Liver (tissue), 9 donors: Measurements from ENCODE around the gene UBE2E2. TPM values are rescaled to one million over a fixed set of nuclear protein-coding genes. Genes with fewer than 3 reads are reported as not detected.

Source experiments
- DNase-seq: peaks from one replicate; pipeline ENCODE4 v3.0.0-alpha.2; 2017; ENCODE audit warnings: low spot score
- H3K27ac ChIP-seq, 2 donors: one replicate each; pipeline ENCODE4 v1.7.0; 2013; ENCODE audit warnings: inconsistent platforms in 2 of 2, low read length in 2 of 2, control low read depth in 1 of 2, low read depth in 1 of 2, mild to moderate bottlenecking in 1 of 2
- H3K27me3 ChIP-seq, 4 donors: one replicate each; pipeline versions ENCODE4 v1.6.1 to v1.7.0; 2013; ENCODE audit warnings: low read length in 3 of 4, inconsistent platforms in 1 of 4, mild to moderate bottlenecking in 1 of 4, moderate library complexity in 1 of 4; ENCODE audit not compliant: control insufficient read depth in 4 of 4, insufficient read depth in 4 of 4
- H3K36me3 ChIP-seq, 4 donors: one replicate each; pipeline versions ENCODE4 v1.6.1 to v1.7.0; 2013; ENCODE audit warnings: low read length in 3 of 4, mild to moderate bottlenecking in 3 of 4, low read depth in 1 of 4, moderate library complexity in 1 of 4; ENCODE audit not compliant: control insufficient read depth in 4 of 4, insufficient read depth in 3 of 4
- H3K4me1 ChIP-seq, 4 donors: one replicate each; pipeline versions ENCODE4 v1.6.1 to v1.7.0; 2013; ENCODE audit warnings: low read length in 3 of 4, mild to moderate bottlenecking in 3 of 4, moderate library complexity in 1 of 4; ENCODE audit not compliant: control insufficient read depth in 4 of 4, insufficient read depth in 4 of 4
- H3K4me3 ChIP-seq, 3 donors: one replicate each; pipeline versions ENCODE4 v1.6.1 to v1.7.0; 2013; ENCODE audit warnings: low read length in 3 of 3, control low read depth in 1 of 3, low read depth in 1 of 3, mild to moderate bottlenecking in 1 of 3
- H3K9ac ChIP-seq, 2 donors: one replicate each; pipeline ENCODE4 v1.7.0; 2013; ENCODE audit warnings: low read length in 2 of 2, mild to moderate bottlenecking in 2 of 2, moderate library complexity in 2 of 2, control low read depth in 1 of 2, low read depth in 1 of 2
- H3K9me3 ChIP-seq, 4 donors: one replicate each; pipeline versions ENCODE4 v1.6.1 to v1.7.0; 2013; ENCODE audit warnings: low read length in 3 of 4; ENCODE audit not compliant: control insufficient read depth in 4 of 4
- CTCF ChIP-seq: fragments of 150-350 bp; IDR thresholded peaks from 2 replicates; pipeline ENCODE4 v1.5.1; 2017; ENCODE audit warnings: improper control_type of control experiment, low read depth, low read length; ENCODE audit not compliant: missing input control
- EGR1 ChIP-seq, 2 donors: IDR thresholded peaks; 2 replicates each; pipeline ENCODE4 v1.6.1; 2016 to 2018; ENCODE audit warnings: antibody characterized with exemption in 2 of 2, low read depth in 2 of 2
- FOXA1 ChIP-seq: IDR thresholded peaks from 2 replicates; pipeline ENCODE4 v1.6.1; 2016; ENCODE audit warnings: antibody characterized with exemption
- FOXA2 ChIP-seq: IDR thresholded peaks from 2 replicates; pipeline ENCODE4 v1.6.1; 2016; ENCODE audit warnings: antibody characterized with exemption
- GABPA ChIP-seq, 2 donors: IDR thresholded peaks in 1 of 2; conservative IDR thresholded peaks in 1 of 2; 2 replicates each; pipeline ENCODE4 v1.6.1; 2016; ENCODE audit warnings: antibody characterized with exemption in 2 of 2, mild to moderate bottlenecking in 1 of 2, moderate library complexity in 1 of 2
- HNF4A ChIP-seq, 2 donors: conservative IDR thresholded peaks; 2 replicates each; pipeline ENCODE4 v1.6.1; 2016; ENCODE audit warnings: antibody characterized with exemption in 2 of 2, mild to moderate bottlenecking in 2 of 2
- HNF4G ChIP-seq: IDR thresholded peaks from 2 replicates; pipeline ENCODE4 v1.6.1; 2016; ENCODE audit warnings: antibody characterized with exemption
- JUND ChIP-seq, 2 donors: IDR thresholded peaks; 2 replicates each; pipeline ENCODE4 v1.6.1; 2016; ENCODE audit warnings: antibody characterized with exemption in 2 of 2
- MAX ChIP-seq: IDR thresholded peaks from 2 replicates; pipeline ENCODE4 v1.6.1; 2016; ENCODE audit warnings: antibody characterized with exemption
- NR2F2 ChIP-seq: IDR thresholded peaks from 2 replicates; pipeline ENCODE4 v1.6.1; 2016; ENCODE audit warnings: antibody characterized with exemption
- RAD21 ChIP-seq, 2 donors: IDR thresholded peaks; 2 replicates each; pipeline ENCODE4 v1.6.1; 2016; ENCODE audit warnings: antibody characterized with exemption in 2 of 2, mild to moderate bottlenecking in 2 of 2
- REST ChIP-seq: IDR thresholded peaks from 2 replicates; pipeline ENCODE4 v1.6.1; 2016; ENCODE audit warnings: antibody characterized with exemption, mild to moderate bottlenecking
- RXRA ChIP-seq, 2 donors: IDR thresholded peaks; 2 replicates each; pipeline ENCODE4 v1.6.1; 2017 to 2018; ENCODE audit warnings: antibody characterized with exemption in 2 of 2, mild to moderate bottlenecking in 1 of 2
- SP1 ChIP-seq: IDR thresholded peaks from 2 replicates; pipeline ENCODE4 v1.6.1; 2018; ENCODE audit warnings: antibody characterized with exemption, mild to moderate bottlenecking
- TAF1 ChIP-seq: conservative IDR thresholded peaks from 2 replicates; pipeline ENCODE4 v1.6.1; 2016; ENCODE audit warnings: antibody characterized with exemption, mild to moderate bottlenecking
- YY1 ChIP-seq: IDR thresholded peaks from 2 replicates; pipeline ENCODE4 v1.6.1; 2016; ENCODE audit warnings: antibody characterized with exemption, mild to moderate bottlenecking
- ZBTB33 ChIP-seq: IDR thresholded peaks from 2 replicates; pipeline ENCODE4 v1.6.1; 2016; ENCODE audit warnings: antibody characterized with exemption
- WGBS: extraction: QIAGEN DNeasy Blood & Tissue Kit; methylation state at CpG from one replicate; pipeline ENCODE4 v1.1.7; 2013; 5-methylcytosine and 5-hydroxymethylcytosine counted together
- polyA plus RNA-seq, 2 donors: library from polyadenylated mRNA; stranded (reverse) in 1 of 2; unstranded in 1 of 2; fragments of 200-250 nt in 1 of 2; fragments of >200 nt in 1 of 2; fragmentation: Nextera tagmentation in 1 of 2; extraction: Ambion mirVana in 1 of 2; gene quantifications; one replicate each; pipeline versions ENCODE4 v1.2.1 to v1.2.3, GENCODE V29; 2013 to 2015
- total RNA-seq, 2 donors: library from RNA; depleted of rRNA; stranded (reverse); fragments of >200 nt; gene quantifications; one replicate each; pipeline ENCODE4 v1.2.3, GENCODE V29; 2014
- TF ChIP-seq, protein P1 (sequence below): IDR thresholded peaks from 2 replicates; pipeline ENCODE4 v1.6.1; 2016; ENCODE audit warnings: antibody characterized with exemption
- donor health status: healthy.
- donor health status: healthy.
- donor health status: healthy.
- donor health status: healthy.
- donor health status: healthy.

The UBE2E2 gene
- total and polyA plus RNA-seq, 4 donors: 9.0 to 27.8 (median 16.8) TPM

- TF ChIP-seq, protein P1, sequence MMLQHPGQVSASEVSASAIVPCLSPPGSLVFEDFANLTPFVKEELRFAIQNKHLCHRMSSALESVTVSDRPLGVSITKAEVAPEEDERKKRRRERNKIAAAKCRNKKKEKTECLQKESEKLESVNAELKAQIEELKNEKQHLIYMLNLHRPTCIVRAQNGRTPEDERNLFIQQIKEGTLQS: no peak
- TF ChIP-seq EGR1 (IDR thresholded peaks at IDR 0.05; ENCODE audit: low read depth in 2 of 2) (no peak), ZBTB33 (no peak), RAD21 (IDR thresholded peaks at IDR 0.05) (no peak), RXRA (IDR thresholded peaks at IDR 0.05) (no peak), SP1 (no peak), FOXA2 (no peak), MAX (no peak), CTCF (no peak), HNF4A (conservative IDR thresholded peaks at IDR 0.05) (no peak), TAF1 (no peak), FOXA1 (no peak), HNF4G (no peak), YY1 (no peak), NR2F2 (no peak), REST (no peak), JUND (IDR thresholded peaks at IDR 0.05) (no peak), GABPA (IDR thresholded peaks at IDR 0.05 in 1 of 2, conservative IDR thresholded peaks at IDR 0.05 in 1 of 2) (no peak)
- H3K4me3 ChIP-seq: no peak overlapping the region
- WGBS: 90% methylated on average over 1 of the region's 1 CpG
These were observed 59.6 kb downstream of the UBE2E2 start for GRCh38 chr3:23262766-23263165.

More at GRCh38 chr3:23262766-23263165, 59.6 kb downstream of the UBE2E2 start:
- H3K36me3 ChIP-seq: no peaks in the 10 kb centered on the region
- H3K27ac ChIP-seq: no peak overlapping the region
- H3K9ac ChIP-seq: no peak overlapping the region
- H3K27me3 ChIP-seq: no peaks in the 10 kb centered on the region
- DNase-seq: no peak
- no peaks in the 10 kb centered on the region for H3K4me1 ChIP-seq
- no peaks in the 10 kb centered on the region for H3K9me3 ChIP-seq
